Right renal pelvis (tissue), 4 donors: Measurements from ENCODE around the gene ROR1. TPM values are rescaled to one million over a fixed set of nuclear protein-coding genes. Genes with fewer than 3 reads are reported as not detected.

Experiments used
- DNase-seq, 4 donors: peaks; one replicate each; pipeline ENCODE4 v3.0.0-alpha.2; 2013; ENCODE audit warnings: low read depth in 4 of 4, low spot score in 3 of 4, missing footprints in 1 of 4
- polyA plus RNA-seq, 4 donors: library from polyadenylated mRNA; unstranded; fragments of 120-200 nt; gene quantifications; one replicate each; pipeline ENCODE4 v1.2.1, GENCODE V29; 2013; ENCODE audit not compliant: insufficient read length in 4 of 4

ROR1 gene
- polyA plus RNA-seq, 4 donors: 30.2 to 39.6 (median 34.6) TPM

GRCh38 chr1:64114012-64114525, 340.3 kb downstream of the ROR1 start:
- no peak for DNase-seq

- DNase-seq: no peak
Observed at GRCh38 chr1:64116537-64116936, 342.7 kb downstream of the ROR1 start.

GRCh38 chr1:64117492-64117891, 343.7 kb downstream of the ROR1 start:
- no peak for DNase-seq

GRCh38 chr1:64121766-64122385, 348.1 kb downstream of the ROR1 start:
- DNase-seq: no peak

GRCh38 chr1:64122588-64122987, 348.8 kb downstream of the ROR1 start:
- no peak for DNase-seq

GRCh38 chr1:64124704-64125440, 351.1 kb downstream of the ROR1 start:
- DNase-seq: no peak

GRCh38 chr1:64126581-64126980, 352.8 kb downstream of the ROR1 start:
- DNase-seq: no peak

- no peak for DNase-seq
Observed at GRCh38 chr1:64127297-64127696, 353.5 kb downstream of the ROR1 start.

- DNase-seq: no peak
Observed at GRCh38 chr1:64129701-64130100, 355.9 kb downstream of the ROR1 start.

GRCh38 chr1:64131155-64131554, 357.3 kb downstream of the ROR1 start:
- no peak for DNase-seq

GRCh38 chr1:64133036-64133435, 359.2 kb downstream of the ROR1 start:
- DNase-seq: no peak

- no peak for DNase-seq
Observed at GRCh38 chr1:64135462-64136223, 361.8 kb downstream of the ROR1 start.

GRCh38 chr1:64136296-64136695, 362.5 kb downstream of the ROR1 start:
- DNase-seq: no peak

- peak; percentile 76 to 78 (median 78) for DNase-seq
Observed at GRCh38 chr1:64136752-64137411, 363.1 kb downstream of the ROR1 start.

GRCh38 chr1:64137412-64137803, 363.6 kb downstream of the ROR1 start:
- no peak for DNase-seq

- no peak for DNase-seq
Observed at GRCh38 chr1:64139877-64140276, 366.1 kb downstream of the ROR1 start.

GRCh38 chr1:64140596-64140995, 366.8 kb downstream of the ROR1 start:
- no peak for DNase-seq

GRCh38 chr1:64147045-64147724, 373.4 kb downstream of the ROR1 start:
- no peak for DNase-seq

- DNase-seq: no peak
Observed at GRCh38 chr1:64147759-64148158, 373.9 kb downstream of the ROR1 start.

- no peak for DNase-seq
Observed at GRCh38 chr1:64150266-64150665, 376.4 kb downstream of the ROR1 start.
